HEK293 (cell line): ENCODE results near the gene TANGO2.

ENCODE experiments used
- CTCF ChIP-seq: fragments of 450-650 bp; formaldehyde crosslinking; IDR thresholded peaks from 2 replicates; pipeline ENCODE4 v1.5.1; 2016; ENCODE audit warnings: missing biosample characterization, missing genetic modification characterization
- PBX3 ChIP-seq: sonication (generic); formaldehyde crosslinking; IDR thresholded peaks from 2 replicates; pipeline ENCODE4 v1.8.1; 2022; ENCODE audit warnings: mild to moderate bottlenecking, moderate library complexity, missing genetic modification reagents
- PRDM4 ChIP-seq: fragments of 450-650 bp; formaldehyde crosslinking; IDR thresholded peaks from 2 replicates; pipeline ENCODE4 v1.5.1; 2017; ENCODE audit warnings: missing biosample characterization, missing genetic modification characterization
- ZBTB7A ChIP-seq: fragments of 450-650 bp; formaldehyde crosslinking; IDR thresholded peaks from 2 replicates; pipeline ENCODE4 v1.5.1; 2016; ENCODE audit warnings: low read depth, missing biosample characterization, missing genetic modification characterization
- ZNF133 ChIP-seq: fragments of 450-650 bp; formaldehyde crosslinking; IDR thresholded peaks from 2 replicates; pipeline ENCODE4 v1.5.1; 2016; ENCODE audit warnings: missing biosample characterization, missing genetic modification characterization
- ZNF544 ChIP-seq: fragments of 450-650 bp; formaldehyde crosslinking; IDR thresholded peaks from 2 replicates; pipeline ENCODE4 v1.5.0; 2017; ENCODE audit warnings: missing biosample characterization, missing genetic modification characterization
- ZNF600 ChIP-seq: fragments of 450-650 bp; formaldehyde crosslinking; IDR thresholded peaks from 2 replicates; pipeline ENCODE4 v1.5.1; 2016; ENCODE audit warnings: missing biosample characterization, missing genetic modification characterization
- ZSCAN18 ChIP-seq: fragments of 450-650 bp; formaldehyde crosslinking; IDR thresholded peaks from 2 replicates; pipeline ENCODE4 v1.5.1; 2016; ENCODE audit warnings: missing biosample characterization, missing genetic modification characterization
- TF ChIP-seq, protein P1 (sequence below): fragments of 450-650 bp; formaldehyde crosslinking; IDR thresholded peaks from 2 replicates; pipeline ENCODE4 v1.5.1; 2017; ENCODE audit warnings: missing biosample characterization, missing genetic modification characterization

DNA sequence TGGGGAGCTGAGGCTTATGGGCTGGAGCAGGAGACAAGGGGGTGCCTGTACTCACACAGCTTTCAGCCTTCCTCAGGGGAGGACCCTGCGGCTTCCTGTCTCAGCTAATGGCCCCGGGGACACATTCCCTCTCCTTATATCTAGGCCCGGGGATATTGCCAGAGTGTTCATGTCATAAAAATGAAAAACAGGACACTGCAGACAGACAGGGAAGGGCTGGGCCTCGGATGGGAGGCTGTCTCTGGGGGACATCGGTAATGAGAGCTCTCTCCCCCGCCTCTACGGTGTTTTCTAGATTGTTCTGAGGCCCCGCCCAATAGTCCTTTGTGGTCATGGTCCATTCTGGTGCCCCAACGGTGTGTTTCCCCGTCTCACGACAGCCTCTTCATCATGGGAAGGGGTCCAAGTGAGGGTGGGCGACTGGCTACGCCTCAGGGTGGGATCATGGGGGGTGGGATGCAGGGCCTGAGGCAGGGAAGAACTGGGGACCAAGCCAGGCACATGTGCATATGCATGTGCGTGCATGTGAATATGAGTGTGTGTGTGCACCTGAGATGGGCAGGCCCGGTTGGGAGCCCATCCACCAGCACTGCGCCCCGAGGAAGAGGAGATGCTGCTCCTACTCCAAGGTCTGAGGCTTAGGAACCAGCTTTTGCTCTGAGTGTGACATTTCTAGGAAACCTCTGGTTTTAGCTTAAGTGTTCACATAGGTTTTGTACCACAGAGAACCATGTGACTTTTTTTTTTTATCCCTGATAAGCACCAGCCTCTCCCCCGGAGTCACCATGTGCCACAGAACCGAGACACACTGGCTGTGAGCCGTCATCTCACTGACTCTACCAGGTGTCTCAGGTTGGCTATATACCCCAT lies 9.6 kb upstream of the TANGO2 start:
- TF ChIP-seq PBX3 (CRISPR knock-in tag), result no peak
- TF ChIP-seq, protein P1, sequence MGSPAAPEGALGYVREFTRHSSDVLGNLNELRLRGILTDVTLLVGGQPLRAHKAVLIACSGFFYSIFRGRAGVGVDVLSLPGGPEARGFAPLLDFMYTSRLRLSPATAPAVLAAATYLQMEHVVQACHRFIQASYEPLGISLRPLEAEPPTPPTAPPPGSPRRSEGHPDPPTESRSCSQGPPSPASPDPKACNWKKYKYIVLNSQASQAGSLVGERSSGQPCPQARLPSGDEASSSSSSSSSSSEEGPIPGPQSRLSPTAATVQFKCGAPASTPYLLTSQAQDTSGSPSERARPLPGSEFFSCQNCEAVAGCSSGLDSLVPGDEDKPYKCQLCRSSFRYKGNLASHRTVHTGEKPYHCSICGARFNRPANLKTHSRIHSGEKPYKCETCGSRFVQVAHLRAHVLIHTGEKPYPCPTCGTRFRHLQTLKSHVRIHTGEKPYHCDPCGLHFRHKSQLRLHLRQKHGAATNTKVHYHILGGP, result no peak
- TF ChIP-seq ZNF544 (tag by site-specific recombination), result no peak
- no peak for TF ChIP-seq PRDM4
- TF ChIP-seq ZBTB7A, result no peak
- no peak for TF ChIP-seq CTCF (tag by site-specific recombination)
- no peak for TF ChIP-seq ZNF133 (tag by site-specific recombination)
- TF ChIP-seq ZNF600 (tag by site-specific recombination), result no peak
- TF ChIP-seq ZSCAN18, result no peak
